ENCODE results near the gene ZNF236. TPM values are rescaled to one million over a fixed set of nuclear protein-coding genes. Genes with fewer than 3 reads are reported as not detected.

Gene ZNF236
- total and polyA plus RNA-seq, 2 donors (not counting 1 experiment from before 2014, with no cell fraction given), result 8.9 to 39.5 TPM

- TF ChIP-seq CTCF (IDR thresholded peaks at IDR 0.05) (no peak), EZH2 (IDR thresholded peaks at IDR 0.05; ENCODE audit: borderline replicate concordance, insufficient read depth, low read depth, low read length, poor library complexity, severe bottlenecking) (no peak)
- Histone ChIP-seq H3K27me3 (replicated peaks in 1 of 4; ENCODE audit: control extremely low read depth in 1 of 4, control insufficient read depth in 3 of 4, insufficient read depth in 4 of 4, low read length in 3 of 4) (no peaks in the 10 kb centered on the region), H3K4me3 (ENCODE audit: control extremely low read depth in 1 of 5, extremely low read depth in 1 of 5, insufficient read depth in 1 of 5, low read depth in 2 of 5, low read length in 4 of 5) (no peak overlapping the region), H3K79me2 (ENCODE audit: control insufficient read depth, insufficient read depth, low read length) (no peaks in the 10 kb centered on the region), H2AFZ (ENCODE audit: insufficient read depth, low read depth, low read length, poor library complexity, severe bottlenecking) (no peak overlapping the region), H3K4me2 (replicated peaks; ENCODE audit: low read depth, low read length, poor library complexity, severe bottlenecking) (no peak overlapping the region), H3K9me3 (ENCODE audit: control extremely low read depth in 1 of 3, control insufficient read depth in 2 of 3, insufficient read depth in 1 of 3, low read length in 2 of 3) (no peaks in the 10 kb centered on the region), H3K9ac (ENCODE audit: low read length) (no peak overlapping the region), H3K27ac (ENCODE audit: low read length in 2 of 2) (no peak overlapping the region), H3K36me3 (replicated peaks in 1 of 2; ENCODE audit: control extremely low read depth in 1 of 2, control insufficient read depth in 1 of 2, extremely low read depth in 1 of 2, insufficient read depth in 2 of 2, low read length in 1 of 2) (peaks cover 18 to 51% of the 10 kb centered on the region in 2 experiments), H4K20me1 (ENCODE audit: control insufficient read depth, insufficient read depth, low read length, poor library complexity, severe bottlenecking) (no peaks in the 10 kb centered on the region), H3K4me1 (ENCODE audit: control insufficient read depth in 2 of 2, insufficient read depth in 2 of 2, low read length in 2 of 2) (no peaks in the 10 kb centered on the region)
- POLR2A ChIA-PET, result no interaction called here
- CTCF ChIA-PET, result no interaction called here
- Mint-ChIP-seq H3K4me1 (no peaks in the 10 kb centered on the region), H3K4me3 (no peak overlapping the region), H3K9me3 (ENCODE audit: insufficient read depth) (no peaks in the 10 kb centered on the region), H3K27me3 (no peaks in the 10 kb centered on the region), H3K27ac (no peak overlapping the region)
- intact Hi-C loops (cut with micrococcal nuclease), result no loop called here
- DNase-seq (no peak), ATAC-seq (ENCODE audit: low read depth) (no peak)
- WGBS (ENCODE audit: insufficient coverage), result 100% methylated on average over 2 of the region's 2 CpGs
Measured at GRCh38 chr18:76897257-76897656, 74.9 kb downstream of the ZNF236 start.

- no peak overlapping the region for H3K27ac Mint-ChIP-seq
Measured at GRCh38 chr18:76903386-76903785, 81.0 kb downstream of the ZNF236 start.

More at GRCh38 chr18:76903386-76903785, 81.0 kb downstream of the ZNF236 start:
- no peak for DNase-seq
- Histone ChIP-seq H3K4me3 (ENCODE audit: control extremely low read depth in 1 of 5, extremely low read depth in 1 of 5, insufficient read depth in 1 of 5, low read depth in 2 of 5, low read length in 4 of 5) (no peak overlapping the region), H3K4me1 (ENCODE audit: control insufficient read depth in 2 of 2, insufficient read depth in 2 of 2, low read length in 2 of 2) (no peaks in the 10 kb centered on the region), H3K9ac (ENCODE audit: low read length) (no peak overlapping the region), H3K27ac (ENCODE audit: low read length in 2 of 2) (no peak overlapping the region), H3K9me3 (ENCODE audit: control extremely low read depth in 1 of 3, control insufficient read depth in 2 of 3, insufficient read depth in 1 of 3, low read length in 2 of 3) (no peaks in the 10 kb centered on the region), H3K79me2 (ENCODE audit: control insufficient read depth, insufficient read depth, low read length) (no peaks in the 10 kb centered on the region), H4K20me1 (ENCODE audit: control insufficient read depth, insufficient read depth, low read length, poor library complexity, severe bottlenecking) (no peaks in the 10 kb centered on the region), H3K4me2 (replicated peaks; ENCODE audit: low read depth, low read length, poor library complexity, severe bottlenecking) (no peak overlapping the region), H2AFZ (ENCODE audit: insufficient read depth, low read depth, low read length, poor library complexity, severe bottlenecking) (no peak overlapping the region), H3K36me3 (replicated peaks in 1 of 2; ENCODE audit: control extremely low read depth in 1 of 2, control insufficient read depth in 1 of 2, extremely low read depth in 1 of 2, insufficient read depth in 2 of 2, low read length in 1 of 2) (peaks cover 2 to 42% of the 10 kb centered on the region in 2 experiments), H3K27me3 (replicated peaks in 1 of 4; ENCODE audit: control extremely low read depth in 1 of 4, control insufficient read depth in 3 of 4, insufficient read depth in 4 of 4, low read length in 3 of 4) (no peaks in the 10 kb centered on the region)
- TF ChIP-seq EZH2 (IDR thresholded peaks at IDR 0.05; ENCODE audit: borderline replicate concordance, insufficient read depth, low read depth, low read length, poor library complexity, severe bottlenecking), result no peak
- TF ChIP-seq CTCF (IDR thresholded peaks at IDR 0.05), result no peak
- POLR2A ChIA-PET, result no interaction called here
- no peaks in the 10 kb centered on the region for H3K27me3 Mint-ChIP-seq
- H3K9me3 Mint-ChIP-seq (ENCODE audit: insufficient read depth), result no peaks in the 10 kb centered on the region
- WGBS (ENCODE audit: insufficient coverage), result 96% methylated on average over 5 of the region's 6 CpGs
- H3K4me1 Mint-ChIP-seq, result no peaks in the 10 kb centered on the region
- H3K4me3 Mint-ChIP-seq, result no peak overlapping the region
- ATAC-seq (ENCODE audit: low read depth), result no peak
- CTCF ChIA-PET, result no interaction called here
- intact Hi-C loops (cut with micrococcal nuclease), result no loop called here
